Lower leg skin (tissue), 4 donors: Measurements from ENCODE around the gene ELFN1. TPM values are rescaled to one million over a fixed set of nuclear protein-coding genes. Genes with fewer than 3 reads are reported as not detected.

ENCODE experiments used
- DNase-seq, 2 donors: peaks; one replicate each; pipeline ENCODE4 v3.0.0-alpha.2; 2019; ENCODE audit warnings: low spot score in 2 of 2
- H3K4me3 ChIP-seq: fragments of 200-600 bp; sonication (generic); 2 replicates; pipeline ENCODE4 v1.5.1; 2017; ENCODE audit warnings: mild to moderate bottlenecking, low read depth; ENCODE audit not compliant: poor library complexity, severe bottlenecking
- POLR2A ChIP-seq, 2 donors: fragments of 450-650 bp; IDR thresholded peaks; one replicate each; pipeline ENCODE4 v1.6.1; 2016 to 2017; ENCODE audit warnings: antibody characterized with exemption in 2 of 2, mild to moderate bottlenecking in 1 of 2, moderate library complexity in 1 of 2
- WGBS, 2 donors: methylation state at CpG; one replicate each; pipeline ENCODE4 v1.1.5; 2018; 5-methylcytosine and 5-hydroxymethylcytosine counted together
- intact Hi-C: fragments of 100-400 bp; cut with DNase I; formaldehyde crosslinking; loops from one replicate; pipeline ENCODE4 v1.15.0; 2023; ENCODE audit warnings: low total_unique reads
- total RNA-seq, 4 donors: library from RNA; depleted of rRNA; stranded (reverse); fragments of >200 nt; gene quantifications; one replicate each; pipeline ENCODE4 v1.1.0, GENCODE V29; 2016
- TF ChIP-seq, protein P1 (sequence below), 3 donors: fragments of 450-650 bp; IDR thresholded peaks; one replicate each; pipeline ENCODE4 v1.5.1; 2016; ENCODE audit warnings: antibody characterized with exemption in 3 of 3, mild to moderate bottlenecking in 3 of 3, moderate library complexity in 2 of 3

Gene ELFN1
- total RNA-seq, 4 donors from 2014 or later = 1.2 to 2.6 (median 1.8) TPM

DNA sequence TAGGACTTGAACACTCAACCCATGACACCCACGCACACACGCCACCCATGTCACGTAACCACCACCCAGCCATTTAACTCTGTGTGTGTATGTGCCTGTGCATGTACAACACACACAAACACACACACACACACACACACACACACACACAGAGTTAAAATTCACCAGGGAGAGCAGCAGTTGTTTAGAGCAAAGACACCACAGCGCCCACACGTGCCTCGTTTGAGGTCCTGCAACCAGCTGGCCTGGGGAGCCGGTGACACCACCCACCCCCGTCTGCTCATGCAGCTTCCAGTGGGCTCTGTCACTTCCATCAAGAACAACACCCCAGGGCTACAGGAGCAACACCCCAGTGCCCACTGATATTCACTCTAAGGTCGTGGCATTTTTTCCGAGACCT lies 97.4 kb downstream of the ELFN1 start:
- intact Hi-C loops = no loop called here
- TF ChIP-seq POLR2A (IDR thresholded peaks at IDR 0.05) = no peak
- H3K4me3 ChIP-seq = no peak overlapping the region
- 54 to 62% methylated on average over 10 of the region's 10 CpGs for WGBS, 2 donors
- no peak for DNase-seq

DNA sequence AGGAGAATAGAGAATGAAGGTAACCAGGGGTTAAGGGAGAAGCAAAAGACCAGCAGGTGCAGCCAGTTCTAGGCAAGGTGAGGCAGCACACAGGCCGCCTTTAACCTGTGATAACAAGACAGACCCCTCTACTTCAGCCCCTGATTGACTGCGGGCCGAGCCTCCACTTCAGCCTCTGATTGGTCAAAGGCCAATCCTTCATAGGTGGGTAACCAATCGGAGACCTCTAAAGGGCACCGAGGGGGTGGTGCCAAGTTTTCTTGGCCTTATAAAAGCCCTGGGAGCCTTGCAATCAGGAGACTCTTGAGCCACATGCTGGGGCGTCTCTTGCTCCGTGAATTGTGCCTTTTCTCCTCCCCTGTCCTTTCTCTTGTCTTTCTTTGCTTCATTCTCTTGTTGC lies 98.8 kb downstream of the ELFN1 start:
- H3K4me3 ChIP-seq = no peak overlapping the region
- intact Hi-C loops = no loop called here
- TF ChIP-seq, protein P1, sequence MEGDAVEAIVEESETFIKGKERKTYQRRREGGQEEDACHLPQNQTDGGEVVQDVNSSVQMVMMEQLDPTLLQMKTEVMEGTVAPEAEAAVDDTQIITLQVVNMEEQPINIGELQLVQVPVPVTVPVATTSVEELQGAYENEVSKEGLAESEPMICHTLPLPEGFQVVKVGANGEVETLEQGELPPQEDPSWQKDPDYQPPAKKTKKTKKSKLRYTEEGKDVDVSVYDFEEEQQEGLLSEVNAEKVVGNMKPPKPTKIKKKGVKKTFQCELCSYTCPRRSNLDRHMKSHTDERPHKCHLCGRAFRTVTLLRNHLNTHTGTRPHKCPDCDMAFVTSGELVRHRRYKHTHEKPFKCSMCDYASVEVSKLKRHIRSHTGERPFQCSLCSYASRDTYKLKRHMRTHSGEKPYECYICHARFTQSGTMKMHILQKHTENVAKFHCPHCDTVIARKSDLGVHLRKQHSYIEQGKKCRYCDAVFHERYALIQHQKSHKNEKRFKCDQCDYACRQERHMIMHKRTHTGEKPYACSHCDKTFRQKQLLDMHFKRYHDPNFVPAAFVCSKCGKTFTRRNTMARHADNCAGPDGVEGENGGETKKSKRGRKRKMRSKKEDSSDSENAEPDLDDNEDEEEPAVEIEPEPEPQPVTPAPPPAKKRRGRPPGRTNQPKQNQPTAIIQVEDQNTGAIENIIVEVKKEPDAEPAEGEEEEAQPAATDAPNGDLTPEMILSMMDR (IDR thresholded peaks at IDR 0.05) = no peak
- WGBS, 2 donors = 87 to 91% methylated on average over 7 of the region's 7 CpGs
- DNase-seq = no peak

DNA sequence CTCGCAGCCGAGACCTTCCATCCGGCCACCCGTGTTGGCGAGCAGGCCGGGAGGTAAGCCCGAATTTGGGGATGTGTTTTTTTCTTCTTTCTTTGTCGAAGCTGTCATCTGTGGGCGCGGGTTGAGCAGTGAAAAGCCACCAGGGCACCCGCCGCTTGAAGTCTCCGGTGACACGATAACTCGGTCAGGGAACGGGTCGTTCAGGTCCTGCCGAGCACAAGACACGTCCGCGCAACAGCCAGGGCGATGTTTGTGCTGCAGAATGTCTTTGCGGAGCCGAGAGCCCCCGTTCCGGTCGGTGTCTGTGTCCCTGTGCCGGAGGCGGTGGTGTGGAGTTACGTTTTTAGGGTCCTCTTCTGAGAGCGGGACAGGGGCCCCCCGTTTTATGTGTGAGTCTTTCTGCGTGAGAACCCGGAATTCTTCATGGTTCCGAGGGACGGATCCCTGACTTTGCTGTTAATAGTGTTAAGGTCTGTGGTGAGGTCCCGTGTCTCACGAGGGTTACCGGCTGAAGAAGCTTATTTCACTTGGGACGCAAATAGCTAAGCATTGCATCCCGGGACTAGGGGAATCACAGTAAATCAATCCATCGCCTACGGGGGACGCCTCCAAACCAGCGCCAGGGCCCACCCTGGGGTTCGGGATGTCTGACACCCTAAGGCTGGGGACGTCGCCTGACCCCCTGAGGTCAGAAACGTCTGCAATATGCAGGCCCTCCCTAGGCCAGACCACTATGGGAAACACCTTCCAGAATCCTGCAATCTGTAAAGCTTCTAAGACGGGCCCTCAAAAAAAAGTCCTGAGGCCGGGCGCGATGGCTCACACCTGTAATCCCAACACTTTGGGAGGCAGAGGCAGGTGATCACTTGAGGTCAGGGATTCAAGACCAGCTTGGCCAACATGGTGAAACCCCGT lies 99.5 kb downstream of the ELFN1 start:
- TF ChIP-seq POLR2A (IDR thresholded peaks at IDR 0.05) = no peak
- TF ChIP-seq, protein P1 (IDR thresholded peaks at IDR 0.05) = no peak
- peak in 1 of 2 donors; percentile 65 for DNase-seq
- intact Hi-C loops = no loop called here
- WGBS, 2 donors = 95% methylated on average over 54 of the region's 54 CpGs
- no peak overlapping the region for H3K4me3 ChIP-seq

DNA sequence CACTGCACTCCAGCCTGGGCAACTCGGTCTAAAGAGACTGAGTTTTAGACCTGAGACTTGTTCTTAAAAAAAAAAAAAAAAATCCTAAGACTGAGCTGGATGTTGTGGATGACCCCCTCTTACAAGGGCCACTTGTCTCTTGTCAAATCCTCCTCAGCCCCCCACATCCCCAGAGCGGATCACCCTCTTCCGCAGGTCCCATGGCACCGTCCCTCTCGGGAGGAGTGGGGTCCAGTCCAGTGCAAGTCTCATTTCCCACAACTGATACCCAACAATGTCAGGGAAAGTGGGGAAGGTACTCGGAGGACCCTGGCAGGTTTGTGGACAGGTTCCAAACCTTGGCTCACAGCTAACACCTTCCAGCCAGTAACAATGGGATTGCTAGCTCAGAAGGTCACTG lies 100.3 kb downstream of the ELFN1 start:
- DNase-seq = peak in 1 of 2 donors; percentile 42
- intact Hi-C loops = no loop called here
- TF ChIP-seq POLR2A (IDR thresholded peaks at IDR 0.05) = no peak
- TF ChIP-seq, protein P1 (IDR thresholded peaks at IDR 0.05) = no peak
- no peak overlapping the region for H3K4me3 ChIP-seq
- WGBS, 2 donors = 97% methylated on average over 6 of the region's 6 CpGs

DNA sequence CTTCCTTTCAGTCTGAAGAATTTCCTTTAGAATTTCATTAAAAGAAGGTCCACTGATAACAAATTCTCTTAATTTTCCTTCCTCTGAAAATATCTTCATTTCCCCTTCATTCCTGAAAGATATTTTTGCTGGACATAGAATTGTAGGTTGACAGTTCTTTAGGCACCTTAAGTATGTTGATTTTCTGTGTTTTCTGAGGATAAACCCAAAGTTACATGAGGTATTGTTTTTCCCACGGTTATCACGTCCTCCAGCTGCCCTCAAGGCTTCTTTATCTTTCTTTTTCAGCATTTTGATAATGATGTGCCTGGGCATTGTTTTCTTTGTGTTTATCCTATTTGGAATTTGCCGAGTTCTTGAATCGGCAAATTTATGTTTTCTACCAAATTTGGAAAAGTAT lies 105.3 kb downstream of the ELFN1 start:
- intact Hi-C loops = no loop called here
- DNase-seq = no peak
- 72 to 78% methylated on average over 4 of the region's 4 CpGs for WGBS, 2 donors
- no peak overlapping the region for H3K4me3 ChIP-seq
- TF ChIP-seq, protein P1 (IDR thresholded peaks at IDR 0.05) = no peak
- TF ChIP-seq POLR2A (IDR thresholded peaks at IDR 0.05) = no peak

DNA sequence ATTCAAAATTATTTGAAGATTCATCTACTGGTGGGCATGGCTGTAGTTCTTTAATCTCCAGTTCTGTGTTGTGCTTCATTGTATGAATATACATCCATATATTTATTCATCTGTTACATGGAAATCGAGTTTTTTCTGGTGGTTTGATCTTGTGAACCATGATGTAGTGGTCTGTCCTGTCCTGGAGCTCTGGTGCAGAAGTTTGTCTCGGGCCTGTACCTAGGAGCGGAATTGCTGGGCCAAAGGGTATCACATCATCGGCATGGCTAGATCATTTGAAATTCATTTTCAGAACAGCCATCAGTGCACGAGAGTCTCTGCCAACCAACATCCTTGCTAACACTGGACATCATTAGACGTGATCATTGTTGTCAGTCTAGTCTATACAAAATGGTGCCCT lies 107.0 kb downstream of the ELFN1 start:
- WGBS, 2 donors = 83 to 89% methylated on average over 6 of the region's 6 CpGs
- no peak overlapping the region for H3K4me3 ChIP-seq
- TF ChIP-seq POLR2A (IDR thresholded peaks at IDR 0.05) = no peak
- TF ChIP-seq, protein P1 (IDR thresholded peaks at IDR 0.05) = no peak
- peak in 1 of 2 donors; percentile 12 for DNase-seq
- intact Hi-C loops = no loop called here
